GM21360 (cell line): ENCODE data around the gene CCDC92B.
"Not testable (repeated sequence)": the region's sequence is repeated elsewhere in the genome, so short reads cannot be mapped to it uniquely, and the experiment has no call there.

Experiments
- ATAC-seq: cut with Tn5 transposase; IDR thresholded peaks from one replicate; pipeline ENCODE4 v1.9.1; 2021; ENCODE audit warnings: mild to moderate bottlenecking, moderate library complexity; ENCODE audit not compliant: unreplicated experiment

Gene CCDC92B

GRCh38 chr17:2749058-2749783, at the start of gene CCDC92B:
Gene CCDC92B (minus strand): TSS chr17:2749652. CDS start chr17:2735145, 14,507 bp downstream.
- ATAC-seq, result no peak

GRCh38 chr17:2798678-2799077, 49.2 kb upstream of the CCDC92B start:
- no peak for ATAC-seq

GRCh38 chr17:2798188-2798587, 48.7 kb upstream of the CCDC92B start:
- ATAC-seq, result no peak

GRCh38 chr17:2797637-2798036, 48.2 kb upstream of the CCDC92B start:
- no peak for ATAC-seq

- no peak for ATAC-seq
Measured at GRCh38 chr17:2797226-2797625, 47.8 kb upstream of the CCDC92B start.

GRCh38 chr17:2796164-2797125, 47.0 kb upstream of the CCDC92B start, which contains the start of gene RAP1GAP2:
Gene RAP1GAP2 (plus strand): TSS chr17:2796438. CDS start chr17:2796528, 90 bp downstream.
- no peak for ATAC-seq

GRCh38 chr17:2795441-2796163, 46.1 kb upstream of the CCDC92B start:
- no peak for ATAC-seq

GRCh38 chr17:2794111-2794803, 44.8 kb upstream of the CCDC92B start:
- no peak for ATAC-seq

GRCh38 chr17:2792366-2793169, 43.1 kb upstream of the CCDC92B start:
- ATAC-seq, result no peak

GRCh38 chr17:2789700-2790099, 40.2 kb upstream of the CCDC92B start:
- ATAC-seq, result no peak

GRCh38 chr17:2786176-2786881, 36.9 kb upstream of the CCDC92B start:
- peak; percentile 72 for ATAC-seq

GRCh38 chr17:2785376-2785775, 35.9 kb upstream of the CCDC92B start:
- ATAC-seq, result not testable (repeated sequence)

GRCh38 chr17:2784864-2785263, 35.4 kb upstream of the CCDC92B start:
- ATAC-seq, result no peak

GRCh38 chr17:2783310-2784030, 34.0 kb upstream of the CCDC92B start:
- no peak for ATAC-seq

- no peak for ATAC-seq
Measured at GRCh38 chr17:2782055-2782454, 32.6 kb upstream of the CCDC92B start.

GRCh38 chr17:2781598-2781997, 32.1 kb upstream of the CCDC92B start:
- ATAC-seq, result not testable (repeated sequence)

- ATAC-seq, result no peak
Measured at GRCh38 chr17:2780931-2781454, 31.5 kb upstream of the CCDC92B start.

- no peak for ATAC-seq
Measured at GRCh38 chr17:2780256-2780655, 30.8 kb upstream of the CCDC92B start.
